ENCODE data around the gene RAMP3. TPM values are rescaled to one million over a fixed set of nuclear protein-coding genes. Genes with fewer than 3 reads are reported as not detected.

The RAMP3 gene
- total RNA-seq, 3 donors from 2014 or later (not counting 1 experiment from before 2014, with no cell fraction given): not detected

- H3K27me3 Mint-ChIP-seq (ENCODE audit: low read depth in 2 of 2): peaks cover 32 to 37% of the 10 kb centered on the region in 2 donors
- no peaks in the 10 kb centered on the region for H3K36me3 Mint-ChIP-seq
- no peak for ATAC-seq
- TF ChIP-seq CTCF (IDR thresholded peaks at IDR 0.05): no peak
- no peaks in the 10 kb centered on the region for H3K9me3 Mint-ChIP-seq
- no peak for DNase-seq
- no peak overlapping the region for H3K4me3 Mint-ChIP-seq
- WGBS (ENCODE audit: insufficient coverage): 62% methylated on average over 7 of the region's 7 CpGs
- Histone ChIP-seq H3K4me3 (ENCODE audit: low read length) (no peak overlapping the region), H3K27me3 (ENCODE audit: control insufficient read depth, insufficient read depth, low read length) (no peaks in the 10 kb centered on the region), H3K36me3 (ENCODE audit: control insufficient read depth, insufficient read depth, low read length) (no peaks in the 10 kb centered on the region), H3K9me3 (ENCODE audit: control insufficient read depth, insufficient read depth, low read length) (no peaks in the 10 kb centered on the region), H3K4me1 (ENCODE audit: control insufficient read depth, insufficient read depth, low read length) (no peaks in the 10 kb centered on the region), H3K27ac (ENCODE audit: low read length) (no peak overlapping the region)
- intact Hi-C loops (cut with micrococcal nuclease): no loop called here
- no peaks in the 10 kb centered on the region for H3K4me1 Mint-ChIP-seq
- no peak overlapping the region for H3K27ac Mint-ChIP-seq
These were observed 58.6 kb downstream of the RAMP3 start for GRCh38 chr7:45216181-45216580.

- Mint-ChIP-seq H3K27ac (no peak overlapping the region), H3K4me1 (no peaks in the 10 kb centered on the region), H3K36me3 (no peaks in the 10 kb centered on the region), H3K4me3 (no peak overlapping the region), H3K27me3 (ENCODE audit: low read depth in 2 of 2) (peaks cover 30 to 33% of the 10 kb centered on the region in 2 donors), H3K9me3 (no peaks in the 10 kb centered on the region)
- intact Hi-C loops (cut with micrococcal nuclease): no loop called here
- Histone ChIP-seq H3K27me3 (ENCODE audit: control insufficient read depth, insufficient read depth, low read length) (no peaks in the 10 kb centered on the region), H3K4me3 (ENCODE audit: low read length) (no peak overlapping the region), H3K36me3 (ENCODE audit: control insufficient read depth, insufficient read depth, low read length) (no peaks in the 10 kb centered on the region), H3K27ac (ENCODE audit: low read length) (no peak overlapping the region), H3K4me1 (ENCODE audit: control insufficient read depth, insufficient read depth, low read length) (no peaks in the 10 kb centered on the region), H3K9me3 (ENCODE audit: control insufficient read depth, insufficient read depth, low read length) (no peaks in the 10 kb centered on the region)
- no peak for ATAC-seq
- 76% methylated on average over 11 of the region's 11 CpGs for WGBS (ENCODE audit: insufficient coverage)
- TF ChIP-seq CTCF (IDR thresholded peaks at IDR 0.05): no peak
- no peak for DNase-seq
These were observed 59.1 kb downstream of the RAMP3 start for GRCh38 chr7:45216622-45217165.

GRCh38 chr7:45217358-45217757, 59.8 kb downstream of the RAMP3 start:
- intact Hi-C loops (cut with micrococcal nuclease): no loop called here

More at GRCh38 chr7:45217358-45217757, 59.8 kb downstream of the RAMP3 start:
- peaks cover 26 to 33% of the 10 kb centered on the region in 2 donors for H3K27me3 Mint-ChIP-seq (ENCODE audit: low read depth in 2 of 2)
- H3K4me3 ChIP-seq (ENCODE audit: low read length): no peak overlapping the region
- no peak overlapping the region for H3K4me3 Mint-ChIP-seq
- H3K36me3 Mint-ChIP-seq: no peaks in the 10 kb centered on the region
- no peak overlapping the region for H3K27ac ChIP-seq (ENCODE audit: low read length)
- TF ChIP-seq CTCF (IDR thresholded peaks at IDR 0.05): no peak
- ATAC-seq (no peak), DNase-seq (no peak)
- no peaks in the 10 kb centered on the region for H3K27me3 ChIP-seq (ENCODE audit: control insufficient read depth, insufficient read depth, low read length)
- H3K27ac Mint-ChIP-seq: no peak overlapping the region
- no peaks in the 10 kb centered on the region for H3K9me3 Mint-ChIP-seq
- H3K4me1 ChIP-seq (ENCODE audit: control insufficient read depth, insufficient read depth, low read length): no peaks in the 10 kb centered on the region
- WGBS (ENCODE audit: insufficient coverage): 52% methylated on average over 6 of the region's 6 CpGs
- H3K9me3 ChIP-seq (ENCODE audit: control insufficient read depth, insufficient read depth, low read length): no peaks in the 10 kb centered on the region
- H3K36me3 ChIP-seq (ENCODE audit: control insufficient read depth, insufficient read depth, low read length): no peaks in the 10 kb centered on the region
- no peaks in the 10 kb centered on the region for H3K4me1 Mint-ChIP-seq

All from natural killer cell (primary cell).